GM12892 (cell line): ENCODE data around the gene AHRR.
A peak's percentile ranks its signal among the peaks of the same experiment; 100 is the strongest.
"Not testable (repeated sequence)": the region's sequence is repeated elsewhere in the genome, so short reads cannot be mapped to it uniquely, and the experiment has no call there.

Experiments used
- DNase-seq: peaks from one replicate; pipeline ENCODE4 v3.0.0; 2011; ENCODE audit not compliant: insufficient read length
- FAIRE-seq: peaks from 2 replicates; lab custom pipeline; 2011; peaks lifted over from hg19 to GRCh38; lab: Jason Lieb, UNC
- POLR2A ChIP-seq: IDR thresholded peaks from 2 replicates; pipeline ENCODE4 v1.6.1; 2011; ENCODE audit warnings: low read depth, low read length, control low read depth
- POLR2AphosphoS5 ChIP-seq: IDR thresholded peaks from 2 replicates; pipeline ENCODE4 v1.6.1; 2011; ENCODE audit warnings: low read depth, low read length, control low read depth
- TAF1 ChIP-seq: IDR thresholded peaks from 2 replicates; pipeline ENCODE4 v1.6.1; 2011; ENCODE audit warnings: low read depth, mild to moderate bottlenecking, control low read depth, low read length, borderline replicate concordance

The AHRR gene

DNA sequence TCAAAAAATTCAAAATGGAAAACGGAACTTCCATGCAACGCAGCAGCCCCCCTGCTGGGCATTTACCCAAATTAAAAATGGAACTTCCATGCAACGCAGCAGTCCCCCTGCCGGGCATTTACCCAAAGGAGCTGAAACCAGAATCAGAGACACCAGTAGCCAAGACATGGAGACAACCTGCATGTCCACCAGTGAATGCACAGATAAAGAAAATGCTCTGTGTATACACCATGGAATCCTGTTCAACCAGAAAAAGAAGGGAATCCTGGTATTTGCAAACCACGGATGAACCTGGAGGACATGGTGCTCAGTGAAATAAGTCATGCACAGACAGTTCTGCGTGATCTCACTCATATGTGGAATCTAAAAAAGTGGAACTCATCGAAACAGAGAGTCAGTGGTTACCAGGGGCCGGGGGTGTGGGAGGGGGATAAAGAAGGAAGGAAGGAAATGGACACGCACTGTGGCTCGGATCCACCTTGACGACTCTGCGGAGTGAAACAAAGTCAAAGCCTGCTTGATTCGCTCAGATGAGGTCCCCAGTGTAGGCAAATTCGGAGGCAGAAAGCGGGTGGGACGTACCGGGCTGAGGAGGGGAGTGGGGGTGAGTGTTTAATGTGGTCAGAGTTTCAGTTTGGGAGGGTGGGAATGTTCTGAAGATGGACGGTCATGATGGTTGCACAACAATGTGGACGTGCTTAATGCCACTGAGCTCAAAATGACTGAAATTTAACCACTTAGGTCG, 81.3 kb downstream of the AHRR start:
- DNase-seq = peak; percentile 55
- TF ChIP-seq POLR2A (0 out of 2 replicates have a peak, but pooled peaks have one; percentile 34), POLR2AphosphoS5 (0 out of 2 replicates have a peak, but pooled peaks have one; percentile 48), TAF1 (no peak)
- FAIRE-seq = peak; percentile 95

DNA sequence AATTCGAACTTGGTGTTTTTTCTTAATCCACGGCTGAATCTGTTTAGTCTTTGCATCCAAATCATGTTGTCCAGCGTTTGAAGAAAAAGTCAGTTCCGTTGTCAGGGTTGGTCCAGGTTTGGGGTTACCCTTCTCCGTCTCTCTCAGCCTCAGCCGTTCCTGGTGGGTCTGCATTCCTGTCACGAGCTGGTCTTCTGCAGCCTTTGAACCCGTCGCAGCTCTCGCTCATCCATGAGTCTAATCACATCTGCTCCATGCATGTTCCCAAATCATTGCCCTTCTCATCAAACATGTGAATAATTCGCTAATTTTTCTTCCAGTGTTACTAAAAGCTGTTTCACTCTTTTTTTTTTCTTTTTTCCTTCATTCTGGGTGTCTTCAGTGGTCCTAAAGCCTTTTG, 82.5 kb downstream of the AHRR start:
- peak; percentile 68 for FAIRE-seq
- TF ChIP-seq POLR2A = no peak
- no peak for TF ChIP-seq POLR2AphosphoS5
- TF ChIP-seq TAF1 = no peak

GRCh38 chr5:404666-405241, 83.2 kb downstream of the AHRR start:
- FAIRE-seq = no peak

More for the DNA sequence above, 82.5 kb downstream of the AHRR start:
- no peak for DNase-seq

DNA sequence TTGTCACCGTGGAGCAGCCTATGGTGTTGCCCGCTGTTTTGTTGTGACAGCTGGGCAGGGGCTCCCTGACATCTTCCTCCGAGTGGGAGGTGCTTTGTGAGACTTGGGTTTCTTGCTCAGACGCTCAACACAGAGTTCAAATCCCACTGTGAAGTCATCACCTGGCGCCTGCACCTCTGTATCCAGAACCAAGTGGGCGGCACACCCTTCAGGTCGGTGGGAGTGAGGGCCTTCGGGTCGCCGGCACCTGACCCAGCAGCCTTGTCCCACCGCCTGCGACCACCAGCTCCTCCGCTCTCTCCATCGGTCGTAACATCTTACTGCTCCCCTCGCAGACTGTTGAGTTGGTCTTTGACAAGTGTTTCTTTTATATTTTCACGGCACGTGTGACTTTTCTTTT, 83.9 kb downstream of the AHRR start:
- TF ChIP-seq POLR2A = no peak
- TF ChIP-seq TAF1 = no peak
- TF ChIP-seq POLR2AphosphoS5 = no peak
- DNase-seq (no peak), FAIRE-seq (no peak)

More at GRCh38 chr5:404666-405241, 83.2 kb downstream of the AHRR start:
- no peak for DNase-seq
- TF ChIP-seq POLR2AphosphoS5 = no peak

GRCh38 chr5:406041-406440, 84.5 kb downstream of the AHRR start:
- no peak for DNase-seq
- no peak for FAIRE-seq
- no peak for TF ChIP-seq POLR2AphosphoS5
- TF ChIP-seq POLR2A = no peak
- no peak for TF ChIP-seq TAF1

- no peak for FAIRE-seq
- no peak for DNase-seq
- no peak for TF ChIP-seq POLR2AphosphoS5
- no peak for TF ChIP-seq TAF1
- no peak for TF ChIP-seq POLR2A
These were observed 85.5 kb downstream of the AHRR start for GRCh38 chr5:407051-407450.

- FAIRE-seq (no peak), DNase-seq (no peak)
- TF ChIP-seq TAF1 (no peak), POLR2AphosphoS5 (no peak), POLR2A (no peak)
These were observed 86.3 kb downstream of the AHRR start for GRCh38 chr5:407801-408268.

- TF ChIP-seq POLR2AphosphoS5 (no peak), TAF1 (no peak), POLR2A (no peak)
- no peak for FAIRE-seq
- no peak for DNase-seq
These were observed 89.5 kb downstream of the AHRR start for GRCh38 chr5:410911-411517.

- DNase-seq (no peak), FAIRE-seq (no peak)
- no peak for TF ChIP-seq POLR2AphosphoS5
- TF ChIP-seq TAF1 = no peak
- no peak for TF ChIP-seq POLR2A
These were observed 90.2 kb downstream of the AHRR start for GRCh38 chr5:411728-412127.

- DNase-seq, FAIRE-seq: not testable (repeated sequence)
These were observed 93.7 kb downstream of the AHRR start for GRCh38 chr5:414991-415927.

DNA sequence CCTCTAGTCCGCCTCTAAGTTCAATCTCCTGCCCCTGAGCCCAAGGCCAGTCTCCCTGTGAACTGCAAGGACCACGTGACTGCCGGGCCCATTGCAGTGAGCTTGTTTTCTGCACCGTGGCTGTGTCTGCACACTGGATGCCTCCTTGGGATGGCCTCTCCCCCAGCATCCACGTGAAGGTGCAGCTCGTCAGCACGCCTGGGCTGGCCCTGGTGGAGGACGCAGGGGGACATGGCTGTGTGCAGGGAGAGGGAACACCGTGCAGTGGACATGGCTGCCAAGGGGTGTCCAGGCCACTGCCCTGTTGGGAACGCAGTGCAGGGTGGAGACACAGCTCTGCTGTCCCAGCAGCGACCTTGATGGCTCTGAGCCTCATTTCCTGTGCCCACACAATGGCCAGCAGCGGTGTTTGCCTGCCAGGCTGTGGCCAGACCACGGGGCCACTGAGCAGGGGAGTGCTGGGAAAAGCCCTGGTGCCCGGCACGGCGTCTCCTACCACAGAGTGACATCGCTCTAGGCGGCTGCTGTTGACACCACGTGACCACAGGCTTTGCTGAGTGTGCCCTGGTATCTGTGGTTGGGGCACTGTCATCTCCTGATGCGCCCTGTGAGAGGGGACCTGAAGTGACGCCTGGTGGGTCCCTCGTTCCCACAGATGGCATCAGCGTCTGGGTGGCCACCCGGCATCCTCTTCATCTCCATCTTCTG, 94.6 kb downstream of the AHRR start:
- FAIRE-seq (no peak), DNase-seq (no peak)
- TF ChIP-seq TAF1 (no peak), POLR2AphosphoS5 (no peak), POLR2A (no peak)
